VCaP (cell line): ENCODE results near the gene KRT86.

ENCODE experiments used
- H3K27ac ChIP-seq: fragments of 450-650 bp; 2 replicates; pipeline ENCODE4 v1.5.1; 2017
- CTCF ChIP-seq: fragments of 450-650 bp; conservative IDR thresholded peaks from 2 replicates; pipeline ENCODE4 v1.5.1; 2017; ENCODE audit warnings: mild to moderate bottlenecking, moderate library complexity

The KRT86 gene

GRCh38 chr12:52245962-52246569 lies 28.4 kb upstream of the KRT86 start:
- TF ChIP-seq CTCF = no peak
- no peak overlapping the region for H3K27ac ChIP-seq

- no peak for TF ChIP-seq CTCF
- no peak overlapping the region for H3K27ac ChIP-seq
These were observed 27.5 kb upstream of the KRT86 start for GRCh38 chr12:52246720-52247621.

GRCh38 chr12:52247622-52248540 lies 26.6 kb upstream of the KRT86 start:
- no peak for TF ChIP-seq CTCF
- H3K27ac ChIP-seq = no peak overlapping the region

- no peak for TF ChIP-seq CTCF
- H3K27ac ChIP-seq = no peak overlapping the region
These were observed 25.6 kb upstream of the KRT86 start for GRCh38 chr12:52248541-52249461.

GRCh38 chr12:52249511-52250047 lies 24.9 kb upstream of the KRT86 start:
- H3K27ac ChIP-seq = no peak overlapping the region
- no peak for TF ChIP-seq CTCF

GRCh38 chr12:52250048-52250990 lies 24.1 kb upstream of the KRT86 start:
- H3K27ac ChIP-seq = no peak overlapping the region
- no peak for TF ChIP-seq CTCF
